Progenitor cell of endocrine pancreas (in vitro differentiated cells): ENCODE measurements around the gene SDF2L1. TPM values are rescaled to one million over a fixed set of nuclear protein-coding genes. Genes with fewer than 3 reads are reported as not detected.

Experiments used
- DNase-seq: peaks from one replicate; pipeline ENCODE4 v3.0.0; 2021; ENCODE audit warnings: low spot score; ENCODE audit not compliant: unreplicated experiment
- H3K27ac Mint-ChIP-seq: 2 replicates; pipeline ENCODE4 v1.8.0; 2021; ENCODE audit warnings: mild to moderate bottlenecking, moderate library complexity, mixed read lengths
- H3K27me3 Mint-ChIP-seq: 2 replicates; pipeline ENCODE4 v1.8.0; 2021; ENCODE audit warnings: mixed read lengths
- H3K36me3 Mint-ChIP-seq: 2 replicates; pipeline ENCODE4 v1.8.0; 2022; ENCODE audit warnings: mixed read lengths; ENCODE audit not compliant: insufficient read depth
- H3K4me1 Mint-ChIP-seq: 2 replicates; pipeline ENCODE4 v1.8.0; 2021; ENCODE audit warnings: low read depth, mixed read lengths
- H3K4me3 Mint-ChIP-seq: 2 replicates; pipeline ENCODE4 v1.8.0; 2021; ENCODE audit warnings: low read depth, mild to moderate bottlenecking, moderate library complexity, mixed read lengths
- H3K9me3 Mint-ChIP-seq: 2 replicates; pipeline ENCODE4 v1.8.0; 2021; ENCODE audit warnings: low read depth, mixed read lengths
- total RNA-seq: library from RNA; stranded (reverse); gene quantifications from 2 replicates; pipeline ENCODE4 v1.2.1, GENCODE V29; 2021
- TF ChIP-seq, protein P1 (sequence below): fragments of 200-600 bp; sonication (generic); IDR thresholded peaks from one replicate; pipeline ENCODE4 v1.5.0; 2021; ENCODE audit warnings: antibody characterized with exemption, mild to moderate bottlenecking; ENCODE audit not compliant: unreplicated experiment

The SDF2L1 gene
- total RNA-seq, 1 donor from 2014 or later: 27.0 TPM

DNA sequence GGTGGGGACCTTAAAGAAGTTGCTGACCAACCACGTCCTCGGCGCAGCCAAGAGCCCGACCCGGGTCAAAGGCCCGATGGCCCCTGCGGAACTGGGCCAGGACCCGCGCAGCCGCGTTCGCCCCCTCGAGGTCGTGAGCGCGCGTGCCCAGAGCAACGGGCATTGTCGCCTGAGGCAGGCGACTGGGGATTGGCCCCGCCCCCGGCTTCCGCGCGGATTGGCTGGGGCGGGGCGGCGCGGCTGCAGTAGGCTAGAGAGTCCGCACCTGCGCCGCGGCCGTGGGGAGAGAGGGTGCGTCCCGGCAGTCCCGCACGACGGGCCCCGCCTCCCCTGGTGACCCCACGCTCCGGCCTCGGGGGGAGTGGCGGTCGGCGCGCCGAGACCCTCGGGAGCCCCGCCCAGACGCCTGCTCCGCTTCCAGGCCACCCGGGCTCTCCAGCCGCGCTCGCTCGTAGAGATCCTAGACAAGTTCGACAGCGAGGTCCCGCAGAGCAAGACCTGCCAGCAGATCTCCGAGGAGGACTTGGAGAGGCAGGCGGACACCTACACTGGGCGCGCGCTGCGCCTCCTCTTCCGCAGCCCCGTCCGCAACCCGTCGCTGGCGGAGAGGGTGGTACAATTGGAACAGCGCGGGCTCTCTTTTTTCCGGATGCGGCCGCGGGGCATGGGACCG, 15.4 kb downstream of the SDF2L1 start:
- DNase-seq: peak; percentile 75
- peak overlapping the region; percentile 84 for H3K4me3 Mint-ChIP-seq
- H3K9me3 Mint-ChIP-seq: no peaks in the 10 kb centered on the region
- H3K4me1 Mint-ChIP-seq: peaks cover 11% of the 10 kb centered on the region
- no peaks in the 10 kb centered on the region for H3K27me3 Mint-ChIP-seq
- no peaks in the 10 kb centered on the region for H3K36me3 Mint-ChIP-seq
- TF ChIP-seq, protein P1, sequence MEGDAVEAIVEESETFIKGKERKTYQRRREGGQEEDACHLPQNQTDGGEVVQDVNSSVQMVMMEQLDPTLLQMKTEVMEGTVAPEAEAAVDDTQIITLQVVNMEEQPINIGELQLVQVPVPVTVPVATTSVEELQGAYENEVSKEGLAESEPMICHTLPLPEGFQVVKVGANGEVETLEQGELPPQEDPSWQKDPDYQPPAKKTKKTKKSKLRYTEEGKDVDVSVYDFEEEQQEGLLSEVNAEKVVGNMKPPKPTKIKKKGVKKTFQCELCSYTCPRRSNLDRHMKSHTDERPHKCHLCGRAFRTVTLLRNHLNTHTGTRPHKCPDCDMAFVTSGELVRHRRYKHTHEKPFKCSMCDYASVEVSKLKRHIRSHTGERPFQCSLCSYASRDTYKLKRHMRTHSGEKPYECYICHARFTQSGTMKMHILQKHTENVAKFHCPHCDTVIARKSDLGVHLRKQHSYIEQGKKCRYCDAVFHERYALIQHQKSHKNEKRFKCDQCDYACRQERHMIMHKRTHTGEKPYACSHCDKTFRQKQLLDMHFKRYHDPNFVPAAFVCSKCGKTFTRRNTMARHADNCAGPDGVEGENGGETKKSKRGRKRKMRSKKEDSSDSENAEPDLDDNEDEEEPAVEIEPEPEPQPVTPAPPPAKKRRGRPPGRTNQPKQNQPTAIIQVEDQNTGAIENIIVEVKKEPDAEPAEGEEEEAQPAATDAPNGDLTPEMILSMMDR: peak; percentile 42
- H3K27ac Mint-ChIP-seq: peak overlapping the region; percentile 91

DNA sequence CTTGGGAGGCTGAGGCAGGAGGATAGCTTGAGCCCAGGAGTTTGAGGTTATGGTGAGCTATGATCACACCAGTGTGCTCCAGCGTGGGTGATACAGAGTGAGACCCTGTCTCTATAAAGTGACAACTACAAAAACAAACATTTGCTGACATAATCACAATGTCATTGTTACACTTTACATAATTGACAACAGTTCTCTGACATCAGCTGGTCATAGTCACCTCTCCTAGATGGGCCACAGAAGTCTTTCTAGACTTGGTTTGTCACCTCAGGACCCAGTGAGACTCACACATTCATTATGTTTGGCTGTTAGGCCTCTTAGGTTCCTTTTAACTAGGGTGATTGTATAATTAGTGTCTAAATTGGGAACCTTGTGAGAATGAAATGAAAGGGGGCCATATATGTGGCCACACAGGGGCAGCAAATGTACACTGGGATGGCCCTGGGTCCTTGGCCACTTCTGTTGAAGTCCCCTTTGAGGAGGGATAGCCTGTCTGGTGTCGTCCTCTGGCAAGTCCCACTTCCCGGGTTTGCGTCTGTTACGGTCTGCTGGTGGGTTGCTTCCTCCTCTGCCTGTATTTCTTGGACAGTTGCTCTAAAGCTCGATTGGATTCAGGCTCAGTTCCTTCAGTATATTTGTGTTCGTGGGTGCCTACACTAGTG, 17.9 kb downstream of the SDF2L1 start:
- Mint-ChIP-seq H3K27me3 (no peaks in the 10 kb centered on the region), H3K4me1 (peaks cover 10% of the 10 kb centered on the region), H3K27ac (no peak overlapping the region), H3K9me3 (no peaks in the 10 kb centered on the region), H3K36me3 (no peaks in the 10 kb centered on the region), H3K4me3 (no peak overlapping the region)
- TF ChIP-seq, protein P1: no peak
- DNase-seq: no peak

DNA sequence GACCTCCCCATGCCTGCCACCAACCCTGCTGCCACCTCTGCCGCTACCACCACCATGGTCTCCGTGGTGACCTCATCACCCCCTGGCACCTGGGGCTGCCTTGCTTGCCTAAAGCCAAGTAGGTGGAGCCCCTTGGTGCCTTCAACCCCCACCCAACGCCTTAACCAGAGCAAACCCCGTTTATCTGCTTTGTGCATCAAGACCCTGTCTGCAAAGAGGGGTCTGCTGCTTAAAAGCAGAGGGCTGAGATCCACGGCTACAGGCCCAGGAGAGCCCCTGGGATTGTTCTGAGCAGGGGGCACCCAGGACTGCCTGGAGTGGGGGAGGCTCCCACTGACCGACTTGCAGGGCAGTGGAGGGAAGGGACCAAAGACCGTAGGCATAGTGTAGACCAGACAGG, 18.8 kb downstream of the SDF2L1 start:
- no peaks in the 10 kb centered on the region for H3K9me3 Mint-ChIP-seq
- H3K4me1 Mint-ChIP-seq: peaks cover 10% of the 10 kb centered on the region
- H3K27ac Mint-ChIP-seq: no peak overlapping the region
- no peaks in the 10 kb centered on the region for H3K27me3 Mint-ChIP-seq
- TF ChIP-seq, protein P1: no peak
- no peaks in the 10 kb centered on the region for H3K36me3 Mint-ChIP-seq
- no peak overlapping the region for H3K4me3 Mint-ChIP-seq
- DNase-seq: no peak

DNA sequence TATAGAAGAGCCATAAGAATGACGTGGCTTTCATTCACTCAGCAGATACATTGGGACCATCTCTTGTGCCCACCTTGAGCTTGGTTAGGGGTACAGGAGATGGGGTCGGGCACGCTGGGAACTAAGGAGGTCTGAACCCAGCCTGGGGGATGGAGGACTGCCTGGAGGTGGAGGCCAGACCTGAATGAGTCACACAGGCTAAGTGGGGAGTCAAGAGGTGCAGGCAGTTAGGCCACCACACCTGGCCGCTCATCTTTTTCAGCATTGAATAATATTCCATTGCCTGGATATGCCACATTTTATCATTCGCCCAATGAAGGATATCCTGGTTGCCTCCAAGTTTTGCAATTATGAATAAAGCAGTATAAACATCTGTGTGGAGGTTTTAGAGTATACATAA, 19.9 kb downstream of the SDF2L1 start:
- Mint-ChIP-seq H3K27me3 (no peaks in the 10 kb centered on the region), H3K27ac (no peak overlapping the region), H3K4me1 (peaks cover 6% of the 10 kb centered on the region), H3K36me3 (no peaks in the 10 kb centered on the region), H3K4me3 (no peak overlapping the region), H3K9me3 (no peaks in the 10 kb centered on the region)
- DNase-seq: no peak
- TF ChIP-seq, protein P1: no peak

DNA sequence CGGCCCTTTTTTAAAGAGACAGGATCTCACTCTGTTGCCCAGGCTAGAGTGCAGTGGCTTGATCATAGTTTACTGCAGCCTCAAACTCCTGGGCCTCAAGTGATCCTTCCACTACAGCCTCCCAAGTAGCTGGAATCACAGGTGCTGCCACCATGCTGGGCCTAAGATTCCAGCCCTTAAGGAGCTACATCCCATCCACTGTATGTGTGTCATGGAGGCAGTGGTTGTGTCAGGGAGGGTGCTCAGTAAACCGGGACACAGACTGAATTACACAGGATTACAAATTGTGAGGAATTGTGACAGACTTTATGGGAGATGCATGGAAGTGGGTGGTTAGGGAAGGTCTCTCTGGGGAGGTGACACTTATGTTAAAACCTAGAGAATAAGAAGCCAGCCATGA, 21.6 kb downstream of the SDF2L1 start:
- Mint-ChIP-seq H3K4me3 (no peak overlapping the region), H3K36me3 (no peaks in the 10 kb centered on the region), H3K9me3 (no peaks in the 10 kb centered on the region), H3K4me1 (peaks cover 5% of the 10 kb centered on the region), H3K27ac (no peak overlapping the region), H3K27me3 (no peaks in the 10 kb centered on the region)
- TF ChIP-seq, protein P1: no peak
- no peak for DNase-seq
